Activated T-helper 9 cell treated with anti-CD3 and anti-CD28 coated beads, Interleukin-2, amount 50 U/mL, for 16 hours (primary cell): ENCODE measurements around the gene HDAC11.

Experiments
- DNase-seq: peaks from one replicate; pipeline ENCODE4 v3.0.0-alpha.2; 2020; ENCODE audit warnings: low read depth

Gene HDAC11

DNA sequence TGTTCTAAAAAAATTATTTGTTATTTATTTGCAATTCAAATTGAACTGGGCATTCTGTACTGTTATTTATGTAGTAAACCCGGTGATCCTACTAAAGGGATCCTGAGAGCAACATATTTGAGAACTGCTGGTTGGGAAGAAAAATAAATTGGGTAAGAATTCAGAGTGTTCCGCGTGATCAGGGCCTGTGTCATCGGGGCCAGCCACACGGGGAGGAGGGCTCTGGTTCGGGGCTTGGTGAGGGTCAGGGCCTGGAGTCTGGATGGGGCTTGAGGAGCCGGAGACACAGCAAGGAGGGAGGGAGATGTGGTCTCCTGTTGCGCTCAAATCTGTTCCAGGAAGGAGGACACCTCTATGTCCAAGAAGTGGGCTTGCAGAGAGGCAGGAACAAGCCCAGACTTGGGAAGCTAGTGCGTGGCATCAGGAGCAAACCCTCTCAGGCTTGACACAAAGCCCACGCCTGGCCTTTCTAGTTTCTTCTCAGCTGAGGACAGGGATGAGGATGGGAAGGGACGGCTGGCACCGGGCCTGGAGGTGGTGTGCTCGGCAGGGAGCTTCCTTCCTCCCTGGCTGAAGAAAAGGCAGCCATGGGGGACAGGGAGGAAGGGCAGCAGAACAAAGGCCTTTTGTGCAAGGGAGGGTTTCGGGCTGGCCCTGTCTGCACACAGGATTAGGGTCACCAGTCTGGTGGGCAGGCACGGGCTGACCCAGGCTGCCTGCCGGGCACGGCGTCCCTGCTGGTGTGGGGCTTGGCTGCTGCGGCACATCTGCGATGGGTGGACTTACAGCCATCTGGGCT is 45.9 kb downstream of the HDAC11 start:
- DNase-seq, result no peak

DNA sequence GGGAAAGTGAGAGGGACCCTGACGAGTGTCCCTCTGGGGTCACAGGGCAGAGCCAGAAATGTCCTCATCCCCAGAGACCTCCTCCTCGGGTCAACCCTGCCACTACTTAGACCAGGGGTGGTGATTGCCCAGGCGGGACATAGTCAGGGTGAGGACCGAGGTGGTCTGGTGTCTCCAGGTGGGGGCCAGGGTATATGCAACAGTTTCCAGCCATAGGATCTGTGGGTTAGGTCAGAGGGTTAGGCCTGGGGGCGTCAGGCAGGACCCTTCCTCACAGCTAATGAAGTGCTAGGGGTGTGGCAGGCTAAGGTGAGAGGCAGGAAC is 46.5 kb downstream of the HDAC11 start:
- DNase-seq, result no peak

GRCh38 chr3:13528217-13528867 is 48.2 kb downstream of the HDAC11 start:
- no peak for DNase-seq

GRCh38 chr3:13529196-13530112 is 49.3 kb downstream of the HDAC11 start:
- no peak for DNase-seq

DNA sequence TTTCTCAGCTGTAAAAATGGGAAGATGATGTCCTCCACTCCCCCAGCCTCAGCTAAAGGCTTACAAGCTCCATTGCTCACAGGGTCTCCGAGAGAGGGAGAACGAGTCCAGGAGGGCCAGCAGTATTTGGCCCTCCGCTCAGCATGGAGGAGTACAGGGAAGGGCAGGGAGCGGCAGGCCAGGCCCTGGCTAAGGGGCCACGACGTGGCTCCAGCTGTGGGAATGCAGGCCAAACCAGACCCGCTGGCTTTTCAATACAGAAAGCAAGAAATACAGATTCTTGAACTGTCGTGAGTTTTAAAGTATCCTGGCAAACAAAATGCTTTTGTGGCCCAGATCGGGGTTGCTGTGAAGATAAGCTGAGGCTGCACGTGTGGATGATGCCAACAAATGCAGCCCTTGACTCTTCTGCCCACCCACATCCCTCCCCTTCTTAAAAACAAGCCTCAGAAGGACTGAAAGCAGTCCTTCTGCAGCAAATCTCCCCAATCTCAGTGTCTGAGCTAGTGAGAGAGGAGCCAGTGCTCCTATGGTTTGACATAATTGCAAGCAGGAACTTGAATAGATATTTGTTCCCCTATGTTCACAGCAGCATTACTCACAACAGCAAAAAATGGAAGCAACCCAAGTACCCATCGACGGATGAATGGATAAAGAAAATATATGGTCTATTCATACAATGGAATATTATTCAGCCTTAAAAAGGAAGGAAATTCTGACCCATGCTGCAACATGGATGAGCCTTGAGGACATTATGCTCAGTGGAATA is 50.3 kb downstream of the HDAC11 start:
- DNase-seq, result no peak

GRCh38 chr3:13532085-13532484 is 52.0 kb downstream of the HDAC11 start:
- no peak for DNase-seq

DNA sequence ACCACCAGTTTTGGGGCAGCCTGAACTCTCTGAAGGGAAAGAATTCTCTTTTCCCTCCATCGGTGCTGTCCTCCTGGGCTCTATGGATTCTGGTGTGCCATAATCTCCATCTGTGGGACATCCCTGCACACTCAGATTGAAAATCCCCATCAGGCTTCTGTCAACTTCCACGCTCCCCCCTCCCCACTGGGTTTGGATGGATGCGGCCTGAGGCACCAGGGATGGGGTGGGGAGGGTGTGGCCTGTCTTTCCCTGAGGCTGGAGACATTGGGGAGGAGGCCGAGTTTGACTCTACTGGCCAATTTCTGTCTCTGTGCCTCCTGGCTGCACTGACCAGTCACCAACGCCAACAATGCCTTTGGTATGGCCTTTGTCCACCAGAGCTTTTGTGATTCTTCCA is 52.5 kb downstream of the HDAC11 start:
- DNase-seq, result no peak

DNA sequence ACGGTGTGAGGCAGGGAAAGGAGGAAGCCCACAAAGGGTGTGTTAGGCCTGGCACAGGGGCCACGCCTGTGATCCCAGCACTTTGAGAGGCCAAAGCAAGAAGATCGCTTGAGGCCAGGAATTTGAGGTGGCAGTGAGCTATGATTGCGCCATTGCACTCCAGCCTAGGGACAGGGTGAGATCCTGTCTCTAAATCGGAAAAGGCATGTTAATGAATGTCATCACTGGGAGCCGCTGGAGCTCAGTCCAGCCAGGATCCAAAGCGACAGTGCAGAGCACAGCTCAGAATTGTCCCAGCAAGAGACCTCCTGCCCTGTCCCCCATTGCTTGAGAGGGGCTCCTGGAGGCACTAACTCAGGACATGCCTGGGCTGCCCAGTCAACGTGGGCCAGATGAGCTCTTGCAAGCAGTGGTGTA is 53.8 kb downstream of the HDAC11 start:
- no peak for DNase-seq

DNA sequence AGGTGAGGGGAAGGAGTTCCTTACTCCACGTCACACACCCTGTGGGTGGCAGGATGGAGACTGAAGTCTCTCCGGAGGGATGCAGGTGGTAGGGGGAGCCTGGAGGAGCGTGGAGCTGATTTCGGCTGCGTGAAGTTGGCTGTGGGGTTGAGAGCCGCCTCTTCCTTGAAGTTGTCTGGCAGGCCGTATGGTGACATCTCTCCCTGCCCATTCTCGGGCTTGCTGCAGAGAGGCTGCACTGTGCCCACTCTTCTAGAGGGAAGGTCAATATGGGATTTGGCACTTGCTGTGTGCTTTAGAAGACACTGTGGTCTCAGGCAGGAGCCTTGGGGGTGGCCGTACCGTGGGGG is 55.4 kb downstream of the HDAC11 start:
- no peak for DNase-seq

- DNase-seq, result no peak
Observed at GRCh38 chr3:13535905-13536304, 55.8 kb downstream of the HDAC11 start.

GRCh38 chr3:13536432-13536831 is 56.3 kb downstream of the HDAC11 start:
- no peak for DNase-seq

GRCh38 chr3:13536832-13537231 is 56.7 kb downstream of the HDAC11 start:
- no peak for DNase-seq

DNA sequence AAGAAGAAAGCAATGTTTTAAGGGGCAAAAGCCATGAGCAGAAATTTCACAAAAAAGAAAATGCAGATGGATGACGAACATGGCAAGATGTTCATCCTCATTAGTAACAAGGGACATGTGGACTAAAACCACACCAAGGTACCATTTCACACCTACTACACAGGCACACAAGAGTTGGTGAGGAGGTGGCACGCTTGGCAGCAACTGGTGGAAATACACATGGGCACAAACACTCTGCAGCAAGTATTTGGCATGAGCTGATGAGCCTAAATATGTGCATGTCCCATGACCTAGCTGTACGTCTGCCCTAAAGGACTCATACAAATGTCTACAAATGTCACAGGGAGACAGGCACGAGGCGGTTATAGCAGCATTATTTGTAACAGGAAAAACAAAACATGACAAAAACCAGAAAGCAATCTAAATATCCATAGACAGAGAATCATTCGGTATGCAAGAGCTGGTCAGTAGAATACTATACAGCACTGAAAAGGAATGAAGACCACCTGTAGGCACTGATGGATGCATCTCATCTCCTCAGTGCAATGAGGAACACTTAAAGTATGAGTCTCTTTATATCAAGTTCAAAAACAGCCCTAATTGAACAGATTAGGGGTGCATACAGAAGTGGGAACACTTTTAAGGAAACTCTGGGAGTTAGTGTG is 57.3 kb downstream of the HDAC11 start:
- no peak for DNase-seq

GRCh38 chr3:13537909-13538296 is 57.8 kb downstream of the HDAC11 start:
- DNase-seq, result no peak

DNA sequence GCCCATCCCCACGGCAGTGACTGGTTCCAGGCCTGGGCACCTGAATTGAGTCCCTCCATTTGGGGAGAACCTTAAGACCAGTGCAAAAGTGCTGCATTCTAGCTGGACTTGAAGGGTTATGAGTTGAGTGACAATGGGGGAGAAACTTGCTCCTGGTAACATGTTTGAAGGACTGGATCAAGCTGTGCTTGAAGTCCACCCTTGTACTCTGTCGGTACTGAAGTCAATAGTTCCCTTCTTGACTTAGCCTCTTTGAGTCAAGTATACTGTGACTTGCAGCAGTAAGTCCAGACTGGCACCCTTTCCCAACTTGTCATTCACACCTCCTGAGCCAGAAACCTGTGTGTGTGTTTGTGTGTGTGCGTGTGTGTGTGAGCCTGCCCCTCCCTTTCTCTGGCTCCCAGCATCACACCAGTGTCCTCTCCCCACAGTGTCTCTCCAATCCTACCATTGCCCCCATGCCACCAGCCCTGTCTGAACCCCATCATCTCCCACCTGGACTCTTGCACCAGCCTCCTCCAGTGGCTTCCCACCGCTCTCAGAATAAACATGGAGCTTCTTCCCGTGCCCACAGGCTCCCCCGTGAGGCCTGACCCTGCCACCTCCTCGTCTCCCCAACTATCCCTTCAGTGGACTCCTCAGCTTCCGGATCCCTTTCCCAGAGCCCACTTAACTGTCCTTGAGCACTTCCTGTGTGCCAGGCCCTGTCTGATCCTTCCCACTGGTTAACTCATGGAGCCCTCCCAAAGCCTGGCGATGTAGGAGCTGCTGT is 58.6 kb downstream of the HDAC11 start:
- no peak for DNase-seq

DNA sequence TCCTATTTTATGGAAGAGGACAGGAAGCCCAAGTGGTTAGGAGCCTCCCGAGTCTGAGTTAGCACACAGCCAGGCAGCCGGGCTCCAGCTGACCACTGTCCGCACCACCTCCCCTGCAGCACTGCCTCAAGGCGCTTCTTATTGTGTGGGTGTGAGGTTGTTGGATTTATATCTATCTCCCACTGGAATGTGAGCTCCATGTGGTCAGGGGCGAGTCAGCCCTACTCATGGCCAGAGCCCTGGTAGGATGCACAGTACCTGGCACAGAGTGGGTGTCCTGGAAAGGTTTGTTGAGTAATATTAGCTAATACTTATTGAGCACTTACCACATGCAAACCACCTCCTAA is 59.2 kb downstream of the HDAC11 start:
- no peak for DNase-seq

DNA sequence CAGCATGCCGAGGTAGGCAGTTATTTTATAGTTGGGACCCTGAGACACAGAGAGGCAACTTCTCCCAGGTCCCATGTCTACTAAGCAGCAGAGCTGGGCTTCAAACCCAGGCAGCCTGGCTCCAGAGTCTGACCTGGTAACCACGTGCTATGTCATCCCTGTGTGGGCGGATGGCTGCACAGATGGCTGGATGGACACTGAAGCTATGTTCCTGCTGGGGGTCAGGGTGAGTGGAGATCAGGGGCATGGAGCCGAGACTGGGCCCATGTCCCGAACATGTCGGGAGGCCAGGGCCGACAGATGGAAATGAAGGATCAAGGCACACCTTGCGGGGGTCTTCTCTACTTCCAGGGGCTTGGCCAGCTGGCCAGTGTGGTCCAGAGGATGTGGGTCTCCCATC is 59.6 kb downstream of the HDAC11 start:
- DNase-seq, result no peak

DNA sequence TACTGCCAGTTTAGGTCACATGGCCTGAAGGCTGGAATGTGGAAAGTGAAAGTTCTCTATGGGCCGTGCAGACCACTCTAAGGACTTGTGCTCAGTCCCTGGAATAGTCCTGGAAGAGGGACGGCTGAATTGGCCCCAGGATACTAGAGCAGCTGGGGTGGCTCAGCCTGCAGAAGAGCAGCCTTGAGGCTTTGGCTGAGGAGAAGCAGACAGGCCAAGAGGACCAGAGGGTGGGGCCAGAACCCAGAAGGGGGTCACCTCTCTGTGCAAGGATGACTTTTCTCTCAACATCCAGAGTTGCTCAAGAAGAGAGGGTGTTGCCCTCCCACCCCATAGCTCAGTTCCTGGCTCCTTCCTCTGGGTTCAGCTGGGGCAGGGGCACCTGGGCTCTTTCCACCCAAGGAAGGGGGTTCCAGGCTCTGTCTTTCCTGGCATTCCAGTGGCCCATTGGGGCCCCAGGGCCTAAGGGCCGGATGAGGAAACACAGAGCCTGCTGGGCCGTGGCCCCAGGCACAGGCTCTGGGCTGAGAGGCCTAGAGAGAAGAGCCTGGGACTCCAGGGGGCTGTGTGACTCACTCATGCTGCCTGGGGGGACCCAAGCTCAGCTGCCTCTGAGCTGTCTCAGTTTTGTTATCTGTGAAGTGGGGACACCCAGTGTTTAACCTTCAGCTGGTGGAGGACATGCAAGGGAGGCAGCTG is 60.3 kb downstream of the HDAC11 start:
- no peak for DNase-seq

- DNase-seq, result no peak
Observed at GRCh38 chr3:13541691-13542090, 61.6 kb downstream of the HDAC11 start.

GRCh38 chr3:13542142-13542541 is 62.0 kb downstream of the HDAC11 start:
- DNase-seq, result no peak
